ENCODE data around the gene FSTL5.

Gene FSTL5

GRCh38 chr4:161931089-161931488 lies 232.7 kb downstream of the FSTL5 start:
- DNase-seq, result no peak

- DNase-seq, result no peak
These were observed 233.8 kb downstream of the FSTL5 start for GRCh38 chr4:161929956-161930355.

GRCh38 chr4:161926033-161926828 lies 237.6 kb downstream of the FSTL5 start:
- no peak for DNase-seq

GRCh38 chr4:161920304-161921052 lies 243.3 kb downstream of the FSTL5 start:
- no peak for DNase-seq

- no peak for DNase-seq
These were observed 244.2 kb downstream of the FSTL5 start for GRCh38 chr4:161919442-161920220.

- no peak for DNase-seq
These were observed 247.8 kb downstream of the FSTL5 start for GRCh38 chr4:161916035-161916434.

- DNase-seq, result no peak
These were observed 256.2 kb downstream of the FSTL5 start for GRCh38 chr4:161907590-161907955.

- no peak for DNase-seq
These were observed 256.8 kb downstream of the FSTL5 start for GRCh38 chr4:161906836-161907589.

- no peak for DNase-seq
These were observed 263.7 kb downstream of the FSTL5 start for GRCh38 chr4:161900110-161900509.

GRCh38 chr4:161894493-161895167 lies 269.2 kb downstream of the FSTL5 start:
- no peak for DNase-seq

GRCh38 chr4:161894014-161894413 lies 269.8 kb downstream of the FSTL5 start:
- DNase-seq, result no peak

GRCh38 chr4:161893566-161893965 lies 270.2 kb downstream of the FSTL5 start:
- DNase-seq, result no peak

GRCh38 chr4:161892951-161893350 lies 270.8 kb downstream of the FSTL5 start:
- no peak for DNase-seq

GRCh38 chr4:161883157-161883556 lies 280.6 kb downstream of the FSTL5 start:
- DNase-seq, result no peak

- DNase-seq, result no peak
These were observed 282.4 kb downstream of the FSTL5 start for GRCh38 chr4:161881370-161881769.

GRCh38 chr4:161869511-161869910 lies 294.3 kb downstream of the FSTL5 start:
- DNase-seq, result no peak

GRCh38 chr4:161856711-161857326 lies 307.0 kb downstream of the FSTL5 start:
- DNase-seq, result no peak

GRCh38 chr4:161850631-161851030 lies 313.2 kb downstream of the FSTL5 start:
- no peak for DNase-seq

- no peak for DNase-seq
These were observed 322.0 kb downstream of the FSTL5 start for GRCh38 chr4:161841759-161842158.

- DNase-seq, result no peak
These were observed 334.2 kb downstream of the FSTL5 start for GRCh38 chr4:161829591-161829990.

- no peak for DNase-seq
These were observed 335.7 kb downstream of the FSTL5 start for GRCh38 chr4:161828061-161828460.

- no peak for DNase-seq
These were observed 336.8 kb downstream of the FSTL5 start for GRCh38 chr4:161827013-161827412.
